Right renal pelvis (tissue), 4 donors: ENCODE results near the gene ZBTB42. TPM values are rescaled to one million over a fixed set of nuclear protein-coding genes. Genes with fewer than 3 reads are reported as not detected.
A peak's percentile ranks its signal among the peaks of the same experiment; 100 is the strongest.

Experiments
- DNase-seq, 4 donors: peaks; one replicate each; pipeline ENCODE4 v3.0.0-alpha.2; 2013; ENCODE audit warnings: low read depth in 4 of 4, low spot score in 3 of 4, missing footprints in 1 of 4
- polyA plus RNA-seq, 4 donors: library from polyadenylated mRNA; unstranded; fragments of 120-200 nt; gene quantifications; one replicate each; pipeline ENCODE4 v1.2.1, GENCODE V29; 2013; ENCODE audit not compliant: insufficient read length in 4 of 4

ZBTB42 gene
- polyA plus RNA-seq, 4 donors: 4.3 to 5.4 (median 4.8) TPM

- DNase-seq: peak; percentile 71 to 79 (median 73)
Observed at GRCh38 chr14:104768437-104769323, 32.2 kb upstream of the ZBTB42 start.

GRCh38 chr14:104769324-104770071 lies 31.4 kb upstream of the ZBTB42 start:
- no peak for DNase-seq

GRCh38 chr14:104770072-104770579 lies 30.8 kb upstream of the ZBTB42 start:
- DNase-seq: no peak

- no peak for DNase-seq
Observed at GRCh38 chr14:104770851-104771272, 30.0 kb upstream of the ZBTB42 start.

- no peak for DNase-seq
Observed at GRCh38 chr14:104771374-104771773, 29.5 kb upstream of the ZBTB42 start.

- DNase-seq: no peak
Observed at GRCh38 chr14:104771918-104772706, 28.8 kb upstream of the ZBTB42 start.

- no peak for DNase-seq
Observed at GRCh38 chr14:104772707-104773504, 28.0 kb upstream of the ZBTB42 start.

- DNase-seq: no peak
Observed at GRCh38 chr14:104773505-104774452, 27.1 kb upstream of the ZBTB42 start.

GRCh38 chr14:104774453-104775072 lies 26.3 kb upstream of the ZBTB42 start:
- no peak for DNase-seq

GRCh38 chr14:104775073-104775489 lies 25.8 kb upstream of the ZBTB42 start:
- no peak for DNase-seq

GRCh38 chr14:104776481-104776880 lies 24.4 kb upstream of the ZBTB42 start:
- no peak for DNase-seq

- DNase-seq: no peak
Observed at GRCh38 chr14:104776961-104777807, 23.7 kb upstream of the ZBTB42 start.

- DNase-seq: no peak
Observed at GRCh38 chr14:104777808-104778249, 23.1 kb upstream of the ZBTB42 start.

- DNase-seq: no peak
Observed at GRCh38 chr14:104778694-104779331, 22.1 kb upstream of the ZBTB42 start.

- no peak for DNase-seq
Observed at GRCh38 chr14:104779776-104780512, 21.0 kb upstream of the ZBTB42 start.

GRCh38 chr14:104780513-104781030 lies 20.3 kb upstream of the ZBTB42 start:
- no peak for DNase-seq
